CD14-positive monocyte (primary cell): Measurements from ENCODE around the gene KSR2. TPM values are rescaled to one million over a fixed set of nuclear protein-coding genes. Genes with fewer than 3 reads are reported as not detected.

ENCODE experiments used
- DNase-seq, 3 donors: peaks; one replicate each; pipeline ENCODE4 v3.0.0-alpha.2; 2011 to 2022
- H2AFZ ChIP-seq: 2 replicates; pipeline ENCODE4 v1.6.0; 2012; ENCODE audit warnings: mild to moderate bottlenecking, low read depth, low read length, inconsistent platforms; ENCODE audit not compliant: insufficient read depth, poor library complexity, severe bottlenecking
- H3K27ac ChIP-seq, 2 donors: 1 replicate in 1 of 2; 2 replicates in 1 of 2; pipeline ENCODE4 v1.5.1; 2012 to 2013; ENCODE audit warnings: low read length in 2 of 2, control low read depth in 1 of 2, inconsistent platforms in 1 of 2, low read depth in 1 of 2, mild to moderate bottlenecking in 1 of 2
- H3K27me3 ChIP-seq, 2 donors: one replicate each; pipeline versions ENCODE4 v1.6.0 to v1.6.1; 2011 to 2013; ENCODE audit warnings: low read length in 2 of 2; ENCODE audit not compliant: control insufficient read depth in 2 of 2, insufficient read depth in 2 of 2
- H3K36me3 ChIP-seq, 2 donors: replicated peaks in 1 of 2; 1 replicate in 1 of 2; 2 replicates in 1 of 2; pipeline versions ENCODE4 v1.5.1 to v1.6.1; 2012 to 2013; ENCODE audit warnings: low read length in 2 of 2, control low read depth in 1 of 2, inconsistent platforms in 1 of 2, mild to moderate bottlenecking in 1 of 2; ENCODE audit not compliant: insufficient read depth in 2 of 2, control insufficient read depth in 1 of 2
- H3K4me1 ChIP-seq, 2 donors: 1 replicate in 1 of 2; 2 replicates in 1 of 2; pipeline versions ENCODE4 v1.5.1 to v1.6.1; 2012 to 2013; ENCODE audit warnings: low read length in 2 of 2, control low read depth in 1 of 2, inconsistent platforms in 1 of 2, mild to moderate bottlenecking in 1 of 2, moderate library complexity in 1 of 2; ENCODE audit not compliant: insufficient read depth in 2 of 2, control insufficient read depth in 1 of 2
- H3K4me2 ChIP-seq: replicated peaks from 2 replicates; pipeline ENCODE3; 2012; ENCODE audit warnings: low read length, moderate library complexity, mild to moderate bottlenecking; ENCODE audit not compliant: poor library complexity, severe bottlenecking; ENCODE audit errors: extremely low read depth
- H3K4me3 ChIP-seq, 3 experiments: fragments of 200-600 bp in 1 of 3; sonication (generic) in 1 of 3; replicated peaks in 1 of 3; 1 replicate in 2 of 3; 2 replicates in 1 of 3; pipeline ENCODE4 v1.5.1; 2011 to 2013; ENCODE audit warnings: low read length in 3 of 3, mild to moderate bottlenecking in 3 of 3, control low read depth in 2 of 3, low read depth in 2 of 3, inconsistent platforms in 1 of 3, moderate library complexity in 1 of 3
- H3K79me2 ChIP-seq: 2 replicates; pipeline ENCODE4 v1.6.0; 2012; ENCODE audit warnings: mild to moderate bottlenecking, control low read depth, inconsistent platforms, low read length, moderate library complexity; ENCODE audit not compliant: insufficient read depth
- H3K9ac ChIP-seq: 2 replicates; pipeline ENCODE4 v1.6.0; 2017; ENCODE audit warnings: low read length, mild to moderate bottlenecking; ENCODE audit not compliant: insufficient read depth, poor library complexity, severe bottlenecking
- H3K9me3 ChIP-seq, 2 donors: replicated peaks in 1 of 2; 1 replicate in 1 of 2; 2 replicates in 1 of 2; pipeline versions ENCODE4 v1.5.1 to v1.6.1; 2012 to 2013; ENCODE audit warnings: low read length in 2 of 2, control low read depth in 1 of 2; ENCODE audit not compliant: control insufficient read depth in 1 of 2, insufficient read depth in 1 of 2
- H4K20me1 ChIP-seq: 2 replicates; pipeline ENCODE4 v1.6.0; 2012; ENCODE audit warnings: mild to moderate bottlenecking, low read length, control low read depth, moderate library complexity; ENCODE audit not compliant: insufficient read depth
- H3K27ac Mint-ChIP-seq, 7 donors: one replicate each; pipeline ENCODE4 v1.8.0; 2020; ENCODE audit warnings: mild to moderate bottlenecking in 7 of 7, mixed read lengths in 7 of 7, moderate library complexity in 6 of 7, inconsistent platforms in 2 of 7
- H3K27me3 Mint-ChIP-seq, 3 donors: one replicate each; pipeline ENCODE4 v1.8.0; 2021 to 2022; ENCODE audit warnings: low read depth in 3 of 3, mild to moderate bottlenecking in 3 of 3, mixed read lengths in 3 of 3, moderate library complexity in 3 of 3, inconsistent platforms in 1 of 3
- H3K36me3 Mint-ChIP-seq, 2 donors: one replicate each; pipeline ENCODE4 v1.8.0; 2020; ENCODE audit warnings: mixed read lengths in 2 of 2, inconsistent platforms in 1 of 2, mild to moderate bottlenecking in 1 of 2
- H3K4me1 Mint-ChIP-seq: one replicate; pipeline ENCODE4 v1.8.0; 2020; ENCODE audit warnings: mild to moderate bottlenecking, mixed read lengths
- H3K4me3 Mint-ChIP-seq, 2 donors: one replicate each; pipeline ENCODE4 v1.8.0; 2020; ENCODE audit warnings: mild to moderate bottlenecking in 2 of 2, mixed read lengths in 2 of 2, moderate library complexity in 1 of 2
- H3K9me3 Mint-ChIP-seq, 7 donors: one replicate each; pipeline ENCODE4 v1.8.0; 2020 to 2022; ENCODE audit warnings: mixed read lengths in 7 of 7, mild to moderate bottlenecking in 6 of 7, moderate library complexity in 6 of 7, inconsistent platforms in 2 of 7
- WGBS: methylation state at CpG from one replicate; pipeline ENCODE4 v1.1.5; 2013; ENCODE audit warnings: missing lambda C conversion rate; ENCODE audit not compliant: insufficient coverage; 5-methylcytosine and 5-hydroxymethylcytosine counted together
- intact Hi-C, 2 donors: fragments of 100-400 bp; cut with micrococcal nuclease; formaldehyde crosslinking; loops; one replicate each; pipeline versions ENCODE4 v1.15.0 to v1.15.1; 2023
- polyA plus RNA-seq, 3 donors: library from polyadenylated mRNA; depleted of rRNA in 1 of 3; unstranded in 2 of 3; stranded (reverse) in 1 of 3; fragments of 300-500 nt in 2 of 3; fragments of >200 nt in 1 of 3; fragmentation: Illumina TruSeq in 2 of 3; gene quantifications; 1 replicate in 2 of 3; 2 replicates in 1 of 3; pipeline ENCODE4 v1.2.3, GENCODE V29; 2012 to 2021
- TF ChIP-seq, protein P1 (sequence below): fragments of 200-600 bp; IDR thresholded peaks from one replicate; pipeline ENCODE4 v1.8.0; 2022; ENCODE audit warnings: antibody characterized with exemption, mild to moderate bottlenecking

Gene KSR2
- polyA plus RNA-seq, 3 donors: not detected

DNA sequence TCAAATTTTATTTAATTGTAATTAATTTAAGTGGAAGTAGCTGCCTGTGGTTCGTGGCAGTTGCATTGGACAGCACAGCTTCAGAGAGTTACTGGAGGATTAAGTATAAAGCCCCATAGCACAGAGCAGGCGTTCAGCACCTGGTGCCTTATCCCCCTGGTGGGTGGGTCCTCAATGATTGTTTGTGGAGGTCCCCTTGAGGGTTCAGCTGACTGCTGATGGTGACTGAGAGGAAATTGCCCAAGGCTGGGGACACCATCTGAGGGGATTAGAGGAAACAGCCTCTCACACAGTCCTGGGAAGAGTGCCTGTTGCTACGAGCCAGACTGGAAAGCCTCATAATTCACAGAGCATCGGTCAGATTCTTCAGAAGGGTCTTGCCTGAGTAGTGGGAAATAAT is 524.0 kb downstream of the KSR2 start:
- no peaks in the 10 kb centered on the region for H3K79me2 ChIP-seq
- Mint-ChIP-seq H3K4me1 (peaks cover 3% of the 10 kb centered on the region), H3K9me3 (peaks cover 0 to 10% (median 4%) of the 10 kb centered on the region in 7 donors), H3K4me3 (no peak overlapping the region), H3K27ac (no peak overlapping the region), H3K36me3 (no peaks in the 10 kb centered on the region), H3K27me3 (peaks cover 5 to 10% (median 7%) of the 10 kb centered on the region in 3 donors)
- H3K27me3 ChIP-seq: no peaks in the 10 kb centered on the region
- H3K27ac ChIP-seq: no peak overlapping the region
- no peaks in the 10 kb centered on the region for H3K4me1 ChIP-seq
- 44% methylated on average over 4 of the region's 4 CpGs for WGBS
- H4K20me1 ChIP-seq: no peaks in the 10 kb centered on the region
- DNase-seq: no peak
- intact Hi-C loops: no loop called here
- H3K4me2 ChIP-seq: no peak overlapping the region
- H3K9ac ChIP-seq: no peak overlapping the region
- H3K4me3 ChIP-seq: no peak overlapping the region
- H3K36me3 ChIP-seq: no peaks in the 10 kb centered on the region
- no peak overlapping the region for H2AFZ ChIP-seq
- TF ChIP-seq, protein P1, sequence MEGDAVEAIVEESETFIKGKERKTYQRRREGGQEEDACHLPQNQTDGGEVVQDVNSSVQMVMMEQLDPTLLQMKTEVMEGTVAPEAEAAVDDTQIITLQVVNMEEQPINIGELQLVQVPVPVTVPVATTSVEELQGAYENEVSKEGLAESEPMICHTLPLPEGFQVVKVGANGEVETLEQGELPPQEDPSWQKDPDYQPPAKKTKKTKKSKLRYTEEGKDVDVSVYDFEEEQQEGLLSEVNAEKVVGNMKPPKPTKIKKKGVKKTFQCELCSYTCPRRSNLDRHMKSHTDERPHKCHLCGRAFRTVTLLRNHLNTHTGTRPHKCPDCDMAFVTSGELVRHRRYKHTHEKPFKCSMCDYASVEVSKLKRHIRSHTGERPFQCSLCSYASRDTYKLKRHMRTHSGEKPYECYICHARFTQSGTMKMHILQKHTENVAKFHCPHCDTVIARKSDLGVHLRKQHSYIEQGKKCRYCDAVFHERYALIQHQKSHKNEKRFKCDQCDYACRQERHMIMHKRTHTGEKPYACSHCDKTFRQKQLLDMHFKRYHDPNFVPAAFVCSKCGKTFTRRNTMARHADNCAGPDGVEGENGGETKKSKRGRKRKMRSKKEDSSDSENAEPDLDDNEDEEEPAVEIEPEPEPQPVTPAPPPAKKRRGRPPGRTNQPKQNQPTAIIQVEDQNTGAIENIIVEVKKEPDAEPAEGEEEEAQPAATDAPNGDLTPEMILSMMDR: no peak
- H3K9me3 ChIP-seq: no peaks in the 10 kb centered on the region

DNA sequence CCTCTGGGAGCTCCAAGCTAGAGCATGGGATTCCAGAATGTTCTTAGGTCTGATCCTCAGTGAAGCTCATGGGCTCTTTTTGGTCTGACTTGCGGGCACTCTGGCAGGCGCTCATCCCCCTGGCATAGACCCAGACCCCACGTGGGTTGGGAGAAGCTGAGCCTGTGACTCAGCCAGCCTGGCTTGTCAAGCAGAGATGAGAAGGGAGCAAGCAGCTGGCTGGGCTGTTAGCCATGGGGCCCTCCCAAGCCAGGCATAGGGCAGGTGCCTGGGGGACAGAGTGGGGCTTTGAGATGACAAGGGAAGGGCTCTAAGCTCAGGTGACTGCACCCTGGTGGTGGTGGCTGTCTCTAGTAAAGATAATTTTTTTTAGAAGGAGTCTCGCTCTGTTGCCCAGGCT is 527.0 kb downstream of the KSR2 start:
- DNase-seq: no peak
- Mint-ChIP-seq H3K4me3 (no peak overlapping the region), H3K27me3 (peaks cover 5 to 7% (median 5%) of the 10 kb centered on the region in 3 donors), H3K36me3 (no peaks in the 10 kb centered on the region), H3K27ac (no peak overlapping the region), H3K9me3 (peaks cover 0 to 5% (median 1%) of the 10 kb centered on the region in 7 donors), H3K4me1 (peaks cover 3% of the 10 kb centered on the region)
- no peak overlapping the region for H2AFZ ChIP-seq
- no peak overlapping the region for H3K4me2 ChIP-seq
- intact Hi-C loops: no loop called here
- no peaks in the 10 kb centered on the region for H3K79me2 ChIP-seq
- H3K4me1 ChIP-seq: no peaks in the 10 kb centered on the region
- TF ChIP-seq, protein P1: no peak
- H3K36me3 ChIP-seq: no peaks in the 10 kb centered on the region
- WGBS: 64% methylated on average over 3 of the region's 4 CpGs
- no peak overlapping the region for H3K27ac ChIP-seq
- no peaks in the 10 kb centered on the region for H3K27me3 ChIP-seq
- H3K4me3 ChIP-seq: no peak overlapping the region
- H3K9ac ChIP-seq: no peak overlapping the region
- H4K20me1 ChIP-seq: no peaks in the 10 kb centered on the region
- no peaks in the 10 kb centered on the region for H3K9me3 ChIP-seq
